IMR-90 (cell line): ENCODE measurements around the gene ASTN2. TPM values are rescaled to one million over a fixed set of nuclear protein-coding genes. Genes with fewer than 3 reads are reported as not detected.
A peak's percentile ranks its signal among the peaks of the same experiment; 100 is the strongest.

ENCODE experiments used
- ATAC-seq: fragments of 200-7000 bp; cut with Tn5 transposase; 2 replicates; pipeline ENCODE4 v1.9.1; 2020; ENCODE audit warnings: low read depth, mild to moderate bottlenecking, moderate library complexity
- BruUV-seq: library from RNA; stranded (reverse); fragments of 400-500 nt; replicated peaks from 2 replicates; lab custom pipeline; 2021; lab: Mats Ljungman, UMichigan
- CTCF ChIA-PET: fragments of 300-600 bp; formaldehyde crosslinking; extraction: SDS; loops from one replicate; lab custom pipeline; 2021; ENCODE audit warnings: antibody characterized with exemption; lab: Yijun Ruan, JAX
- POLR2A ChIA-PET: fragments of 300-600 bp; sonication (Branson Sonifier 250); formaldehyde crosslinking; loops from one replicate; lab custom pipeline; 2022; ENCODE audit warnings: antibody characterized with exemption; ENCODE audit not compliant: unreplicated experiment; lab: Charles Lee
- DNase-seq: peaks from one replicate; pipeline ENCODE4 v3.0.0; 2013
- H2AFZ ChIP-seq: replicated peaks from 2 replicates; pipeline ENCODE3; 2013; ENCODE audit warnings: low read length, mild to moderate bottlenecking; ENCODE audit not compliant: poor library complexity
- H2AK5ac ChIP-seq: 2 replicates; pipeline ENCODE4 v1.6.1; 2013; ENCODE audit warnings: low read depth, low read length, inconsistent platforms
- H2AK9ac ChIP-seq: replicated peaks from 2 replicates; pipeline ENCODE3; 2013; ENCODE audit warnings: mild to moderate bottlenecking, low read depth, low read length, moderate library complexity; ENCODE audit not compliant: poor library complexity
- H2BK120ac ChIP-seq: 2 replicates; pipeline ENCODE4 v1.6.1; 2013; ENCODE audit warnings: low read depth, low read length, inconsistent platforms
- H2BK15ac ChIP-seq: 3 replicates; pipeline ENCODE4 v1.6.1; 2013; ENCODE audit warnings: low read depth, low read length, inconsistent platforms
- H2BK20ac ChIP-seq: 2 replicates; pipeline ENCODE4 v1.6.1; 2013; ENCODE audit warnings: low read depth, mild to moderate bottlenecking, inconsistent platforms, low read length, moderate library complexity
- H2BK5ac ChIP-seq: 2 replicates; pipeline ENCODE4 v1.6.1; 2013; ENCODE audit warnings: mild to moderate bottlenecking, low read depth, low read length, inconsistent platforms; ENCODE audit not compliant: poor library complexity, severe bottlenecking
- H3K14ac ChIP-seq: replicated peaks from 2 replicates; pipeline ENCODE4 v1.6.1; 2013; ENCODE audit warnings: low read depth, low read length, inconsistent platforms
- H3K18ac ChIP-seq: 2 replicates; pipeline ENCODE4 v1.6.1; 2013; ENCODE audit warnings: low read depth, low read length, control low read depth
- H3K23ac ChIP-seq: 2 replicates; pipeline ENCODE4 v1.6.1; 2013; ENCODE audit warnings: low read depth, low read length, inconsistent platforms
- H3K27ac ChIP-seq: 2 replicates; pipeline ENCODE4 v1.5.1; 2013; ENCODE audit warnings: mild to moderate bottlenecking, control low read depth, low read length; ENCODE audit not compliant: insufficient read depth
- H3K27me3 ChIP-seq: 2 replicates; pipeline ENCODE4 v1.6.1; 2013; ENCODE audit warnings: low read length; ENCODE audit not compliant: control insufficient read depth, insufficient read depth
- H3K36me3 ChIP-seq: 2 replicates; pipeline ENCODE4 v1.6.1; 2013; ENCODE audit warnings: low read length, mixed read lengths; ENCODE audit not compliant: control insufficient read depth, insufficient read depth
- H3K4ac ChIP-seq: 2 replicates; pipeline ENCODE4 v1.6.1; 2013; ENCODE audit warnings: low read depth, low read length, inconsistent platforms
- H3K4me1 ChIP-seq: 2 replicates; pipeline ENCODE4 v1.6.1; 2013; ENCODE audit warnings: low read length, mixed read lengths; ENCODE audit not compliant: control insufficient read depth, insufficient read depth
- H3K4me2 ChIP-seq: 2 replicates; pipeline ENCODE4 v1.6.1; 2013; ENCODE audit warnings: low read depth, mild to moderate bottlenecking, control low read depth, low read length, moderate library complexity
- H3K4me3 ChIP-seq: 2 replicates; pipeline ENCODE4 v1.5.1; 2013; ENCODE audit warnings: low read depth, mild to moderate bottlenecking, control low read depth, low read length, moderate library complexity; ENCODE audit not compliant: insufficient read depth
- H3K56ac ChIP-seq: 2 replicates; pipeline ENCODE4 v1.6.1; 2013; ENCODE audit warnings: low read length, inconsistent platforms; ENCODE audit not compliant: insufficient read depth; ENCODE audit errors: extremely low read depth
- H3K79me1 ChIP-seq, 2 experiments: 2 replicates each; pipeline ENCODE4 v1.6.1; 2013; ENCODE audit warnings: low read length in 2 of 2, inconsistent platforms in 1 of 2, low read depth in 1 of 2
- H3K9ac ChIP-seq: 2 replicates; pipeline ENCODE4 v1.6.1; 2013; ENCODE audit warnings: low read depth, low read length, control low read depth
- H3K9me1 ChIP-seq: 2 replicates; pipeline ENCODE4 v1.6.1; 2013; ENCODE audit warnings: low read length, inconsistent platforms; ENCODE audit not compliant: insufficient read depth
- H3K9me3 ChIP-seq: 2 replicates; pipeline ENCODE4 v1.6.1; 2013; ENCODE audit warnings: low read length; ENCODE audit not compliant: control insufficient read depth, insufficient read depth
- H4K20me1 ChIP-seq: 2 replicates; pipeline ENCODE4 v1.6.1; 2013; ENCODE audit warnings: low read length, inconsistent platforms; ENCODE audit not compliant: insufficient read depth
- H4K5ac ChIP-seq: 2 replicates; pipeline ENCODE4 v1.6.1; 2013; ENCODE audit warnings: mild to moderate bottlenecking, low read depth, low read length, control low read depth
- H4K8ac ChIP-seq, 2 experiments: 2 replicates each; pipeline ENCODE4 v1.6.1; 2013; ENCODE audit warnings: low read depth in 2 of 2, low read length in 2 of 2, control low read depth in 1 of 2, inconsistent platforms in 1 of 2
- H4K91ac ChIP-seq: 2 replicates; pipeline ENCODE4 v1.6.1; 2013; ENCODE audit warnings: low read depth, low read length, inconsistent platforms; ENCODE audit not compliant: insufficient read depth
- CEBPB ChIP-seq: IDR thresholded peaks from 2 replicates; pipeline ENCODE4 v1.6.1; 2012; ENCODE audit warnings: low read depth, low read length, improper control_type of control experiment
- CHD1 ChIP-seq: IDR thresholded peaks from 2 replicates; pipeline ENCODE4 v1.6.1; 2012; ENCODE audit warnings: low read depth, low read length, improper control_type of control experiment
- FOS ChIP-seq: fragments of 150-350 bp; IDR thresholded peaks from 2 replicates; pipeline ENCODE4 v1.6.1; 2016; ENCODE audit warnings: low read depth, low read length
- MAFK ChIP-seq: IDR thresholded peaks from 2 replicates; pipeline ENCODE4 v1.6.1; 2012; ENCODE audit warnings: low read depth, low read length, improper control_type of control experiment
- MAZ ChIP-seq: IDR thresholded peaks from 2 replicates; pipeline ENCODE4 v1.6.1; 2012; ENCODE audit warnings: low read depth, mild to moderate bottlenecking, low read length, improper control_type of control experiment, moderate library complexity, borderline replicate concordance
- MXI1 ChIP-seq: IDR thresholded peaks from 2 replicates; pipeline ENCODE4 v1.6.1; 2012; ENCODE audit warnings: low read depth, mild to moderate bottlenecking, low read length, moderate library complexity, borderline replicate concordance
- NFE2L2 ChIP-seq: fragments of 150-350 bp; IDR thresholded peaks from 2 replicates; pipeline ENCODE4 v1.6.1; 2016; ENCODE audit warnings: low read depth, mild to moderate bottlenecking, low read length
- RAD21 ChIP-seq: IDR thresholded peaks from 2 replicates; pipeline ENCODE4 v1.6.1; 2012; ENCODE audit warnings: low read length, improper control_type of control experiment
- RCOR1 ChIP-seq: IDR thresholded peaks from 2 replicates; pipeline ENCODE4 v1.6.1; 2012; ENCODE audit warnings: mild to moderate bottlenecking, low read length, improper control_type of control experiment; ENCODE audit not compliant: insufficient replicate concordance
- SMC3 ChIP-seq: fragments of 150-350 bp; IDR thresholded peaks from 2 replicates; pipeline ENCODE4 v1.6.1; 2016; ENCODE audit warnings: low read depth, mild to moderate bottlenecking, antibody characterized with exemption, low read length, moderate library complexity
- WGBS, 2 experiments: methylation state at CpG; one replicate each; pipeline versions ENCODE4 v1.1.5 to v1.1.7; 2013; ENCODE audit warnings: missing lambda C conversion rate in 2 of 2; ENCODE audit not compliant: insufficient read length in 1 of 2; ENCODE audit errors: extremely low coverage in 2 of 2; 5-methylcytosine and 5-hydroxymethylcytosine counted together
- dilution Hi-C: fragments of 300-500 bp; cut with HindIII; formaldehyde crosslinking; loops from one replicate; pipeline ENCODE4 v1.14.3; 2018; ENCODE audit warnings: low sequenced_read_pairs; ENCODE audit not compliant: unreplicated experiment
- in situ Hi-C: fragments of 300-500 bp; cut with MboI; formaldehyde crosslinking; loops from 3 replicates; pipeline ENCODE4 v1.14.3; 2019; ENCODE audit warnings: low sequenced_read_pairs, inconsistent platforms, mixed read lengths
- intact Hi-C: fragments of 100-400 bp; cut with micrococcal nuclease; formaldehyde crosslinking; loops from 2 replicates; pipeline ENCODE4 v1.10.0; 2022
- polyA plus RNA-seq, 3 experiments: library from polyadenylated mRNA; depleted of rRNA; stranded (reverse); fragments of >200 nt; gene quantifications; 2 replicates each; pipeline ENCODE4 v1.2.3, GENCODE V29; 2012; ENCODE audit warnings: low replicate concordance in 1 of 3
- total RNA-seq: library from RNA; depleted of rRNA; stranded (reverse); fragments of >200 nt; gene quantifications from 2 replicates; pipeline ENCODE4 v1.2.3, GENCODE V29; 2012
- TF ChIP-seq, protein P1 (sequence below): fragments of 150-350 bp; IDR thresholded peaks from 2 replicates; pipeline ENCODE4 v1.6.1; 2016; ENCODE audit warnings: low read depth, mild to moderate bottlenecking, low read length, moderate library complexity, borderline replicate concordance
- TF ChIP-seq, protein P2 (sequence below): fragments of 150-350 bp; IDR thresholded peaks from 2 replicates; pipeline ENCODE4 v1.6.1; 2017; ENCODE audit warnings: mild to moderate bottlenecking, antibody characterized with exemption, low read length, low read depth
- TF ChIP-seq, protein P3 (sequence below): conservative IDR thresholded peaks from 2 replicates; pipeline ENCODE4 v1.5.1; 2012; ENCODE audit warnings: mild to moderate bottlenecking, low read depth, low read length, improper control_type of control experiment

ASTN2 gene
- total and polyA plus RNA-seq, 2 of the 4 experiments (the other 2 are of a cell fraction) = 3.8 to 6.8 TPM

DNA sequence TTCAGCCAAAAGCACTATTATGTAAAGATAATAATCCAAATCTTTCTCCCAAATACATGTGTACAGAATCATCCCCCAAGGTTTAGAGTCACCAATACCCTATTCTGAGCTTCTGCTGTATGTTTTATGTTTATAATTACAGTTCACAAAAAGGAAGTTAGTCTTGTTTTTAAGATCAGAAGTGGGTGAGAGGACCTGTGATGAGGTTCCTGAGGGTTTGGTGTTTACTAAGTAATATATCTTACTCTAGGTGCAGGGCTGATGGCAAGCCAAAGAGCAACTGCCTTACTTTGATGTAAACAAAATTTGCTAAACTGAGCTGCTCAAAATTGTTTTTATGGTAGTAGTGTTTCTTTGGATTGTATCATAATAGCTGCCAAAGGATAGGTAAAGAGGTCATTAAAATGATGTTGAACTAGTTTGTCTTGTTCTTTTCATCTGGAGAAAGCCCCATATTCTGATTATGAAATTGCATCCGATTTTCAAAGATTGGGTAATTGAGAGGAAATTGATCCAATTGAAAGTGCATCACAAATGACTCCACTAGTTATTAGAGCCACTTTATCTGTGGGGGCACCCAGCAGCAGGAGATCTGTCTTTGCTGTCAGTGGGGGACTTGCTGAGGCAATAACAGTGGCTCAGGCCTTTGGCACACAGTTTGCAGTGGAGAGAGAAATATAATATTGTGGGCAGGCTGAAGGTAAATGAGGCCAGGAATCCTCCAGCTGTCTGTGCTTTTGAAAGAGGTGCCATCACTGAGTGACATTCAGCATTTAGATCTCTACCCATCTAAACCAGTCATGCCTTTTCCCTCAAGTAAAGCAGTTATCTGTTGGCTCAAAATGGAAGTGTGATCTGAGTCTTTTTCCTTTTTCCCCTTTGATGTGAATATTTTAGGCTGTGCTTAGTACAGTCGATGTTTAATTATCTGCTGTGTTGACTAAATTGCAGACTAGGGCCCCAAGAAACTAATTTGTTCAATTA is 713.7 kb downstream of the ASTN2 start:
- H2BK15ac ChIP-seq = no peak overlapping the region
- ChIA-PET POLR2A (interaction anchor here (0.5 kb wide), 1 partner anchor 55 kb away, joined by 3 read pairs; no protein-coding TSS in a partner anchor), CTCF (no interaction called here)
- H2AK9ac ChIP-seq = no peak overlapping the region
- H3K56ac ChIP-seq = no peak overlapping the region
- peaks cover 11% of the 10 kb centered on the region for H3K4me1 ChIP-seq
- H3K4ac ChIP-seq = no peak overlapping the region
- H3K27ac ChIP-seq = no peak overlapping the region
- no peaks in the 10 kb centered on the region for H3K9me3 ChIP-seq
- no TSS peak for BruUV-seq
- no peak overlapping the region for H2BK5ac ChIP-seq
- H3K4me2 ChIP-seq = no peak overlapping the region
- peaks cover 23% of the 10 kb centered on the region for H3K9me1 ChIP-seq
- in situ Hi-C loops (no loop called here), dilution Hi-C loops (no loop called here), intact Hi-C loops (no loop called here)
- no peak overlapping the region for H3K18ac ChIP-seq
- H3K14ac ChIP-seq = no peak overlapping the region; the same call in 1 of the 2 replicates
- peaks cover 25% of the 10 kb centered on the region for H3K36me3 ChIP-seq
- H3K79me1 ChIP-seq = peaks cover 28 to 54% of the 10 kb centered on the region in 2 experiments
- H3K27me3 ChIP-seq = no peaks in the 10 kb centered on the region
- H3K23ac ChIP-seq = peak overlapping the region; percentile 45; the same call in 1 of the 2 replicates
- H2BK20ac ChIP-seq = no peak overlapping the region
- no CpG with 5 or more reads among the region's 2 CpGs for WGBS, 2 experiments
- no peak for DNase-seq
- no peak for ATAC-seq
- no peak overlapping the region for H3K9ac ChIP-seq
- H2BK120ac ChIP-seq = no peak overlapping the region
- H4K8ac ChIP-seq = no peak overlapping the region; a peak in 1 of 4 replicates
- H3K4me3 ChIP-seq = no peak overlapping the region
- no peak overlapping the region for H2AFZ ChIP-seq
- no peak overlapping the region for H4K5ac ChIP-seq
- no peak overlapping the region for H2AK5ac ChIP-seq
- H4K91ac ChIP-seq = no peak overlapping the region
- H4K20me1 ChIP-seq = peaks cover 55% of the 10 kb centered on the region
- TF ChIP-seq, protein P1, sequence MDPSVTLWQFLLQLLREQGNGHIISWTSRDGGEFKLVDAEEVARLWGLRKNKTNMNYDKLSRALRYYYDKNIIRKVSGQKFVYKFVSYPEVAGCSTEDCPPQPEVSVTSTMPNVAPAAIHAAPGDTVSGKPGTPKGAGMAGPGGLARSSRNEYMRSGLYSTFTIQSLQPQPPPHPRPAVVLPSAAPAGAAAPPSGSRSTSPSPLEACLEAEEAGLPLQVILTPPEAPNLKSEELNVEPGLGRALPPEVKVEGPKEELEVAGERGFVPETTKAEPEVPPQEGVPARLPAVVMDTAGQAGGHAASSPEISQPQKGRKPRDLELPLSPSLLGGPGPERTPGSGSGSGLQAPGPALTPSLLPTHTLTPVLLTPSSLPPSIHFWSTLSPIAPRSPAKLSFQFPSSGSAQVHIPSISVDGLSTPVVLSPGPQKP = no peak
- no peak for TF ChIP-seq MAFK
- TF ChIP-seq MXI1 = no peak
- no peak for TF ChIP-seq NFE2L2
- TF ChIP-seq, protein P2, sequence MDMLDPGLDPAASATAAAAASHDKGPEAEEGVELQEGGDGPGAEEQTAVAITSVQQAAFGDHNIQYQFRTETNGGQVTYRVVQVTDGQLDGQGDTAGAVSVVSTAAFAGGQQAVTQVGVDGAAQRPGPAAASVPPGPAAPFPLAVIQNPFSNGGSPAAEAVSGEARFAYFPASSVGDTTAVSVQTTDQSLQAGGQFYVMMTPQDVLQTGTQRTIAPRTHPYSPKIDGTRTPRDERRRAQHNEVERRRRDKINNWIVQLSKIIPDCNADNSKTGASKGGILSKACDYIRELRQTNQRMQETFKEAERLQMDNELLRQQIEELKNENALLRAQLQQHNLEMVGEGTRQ = no peak
- TF ChIP-seq SMC3 = no peak
- no peak for TF ChIP-seq CHD1
- TF ChIP-seq, protein P3, sequence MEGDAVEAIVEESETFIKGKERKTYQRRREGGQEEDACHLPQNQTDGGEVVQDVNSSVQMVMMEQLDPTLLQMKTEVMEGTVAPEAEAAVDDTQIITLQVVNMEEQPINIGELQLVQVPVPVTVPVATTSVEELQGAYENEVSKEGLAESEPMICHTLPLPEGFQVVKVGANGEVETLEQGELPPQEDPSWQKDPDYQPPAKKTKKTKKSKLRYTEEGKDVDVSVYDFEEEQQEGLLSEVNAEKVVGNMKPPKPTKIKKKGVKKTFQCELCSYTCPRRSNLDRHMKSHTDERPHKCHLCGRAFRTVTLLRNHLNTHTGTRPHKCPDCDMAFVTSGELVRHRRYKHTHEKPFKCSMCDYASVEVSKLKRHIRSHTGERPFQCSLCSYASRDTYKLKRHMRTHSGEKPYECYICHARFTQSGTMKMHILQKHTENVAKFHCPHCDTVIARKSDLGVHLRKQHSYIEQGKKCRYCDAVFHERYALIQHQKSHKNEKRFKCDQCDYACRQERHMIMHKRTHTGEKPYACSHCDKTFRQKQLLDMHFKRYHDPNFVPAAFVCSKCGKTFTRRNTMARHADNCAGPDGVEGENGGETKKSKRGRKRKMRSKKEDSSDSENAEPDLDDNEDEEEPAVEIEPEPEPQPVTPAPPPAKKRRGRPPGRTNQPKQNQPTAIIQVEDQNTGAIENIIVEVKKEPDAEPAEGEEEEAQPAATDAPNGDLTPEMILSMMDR = no peak
- TF ChIP-seq RCOR1 = no peak
- no peak for TF ChIP-seq MAZ
- TF ChIP-seq RAD21 = no peak
- no peak for TF ChIP-seq CEBPB
- no peak for TF ChIP-seq FOS
